ENCODE results near the gene FANCC.

Gene FANCC

GRCh38 chr9:95355500-95355899 lies 38.0 kb upstream of the FANCC start:
- Histone ChIP-seq H3K27me3 (ENCODE audit: insufficient read depth, low read length, poor library complexity) (no peaks in the 10 kb centered on the region), H3K79me2 (ENCODE audit: insufficient read depth, low read length) (no peaks in the 10 kb centered on the region), H4K20me1 (ENCODE audit: insufficient read depth, low read length) (no peaks in the 10 kb centered on the region), H3K4me3 (ENCODE audit: low read depth in 1 of 2, low read length in 2 of 2) (no peak overlapping the region), H3K9ac (ENCODE audit: low read depth, low read length) (no peak overlapping the region), H3K9me3 (ENCODE audit: insufficient read depth, low read length, severe bottlenecking) (no peaks in the 10 kb centered on the region), H3K4me1 (ENCODE audit: insufficient read depth, low read length) (no peaks in the 10 kb centered on the region), H3K36me3 (ENCODE audit: insufficient read depth, low read length) (no peaks in the 10 kb centered on the region), H3K4me2 (ENCODE audit: insufficient read depth, low read length) (no peak overlapping the region), H3K27ac (ENCODE audit: low read length) (no peak overlapping the region), H2AFZ (ENCODE audit: low read depth, low read length) (no peak overlapping the region)
- no peak for TF ChIP-seq CTCF (IDR thresholded peaks at IDR 0.05; ENCODE audit: borderline replicate concordance, extremely low read depth, low read length, poor library complexity, severe bottlenecking)
- no peak for TF ChIP-seq EZH2 (IDR thresholded peaks at IDR 0.05; ENCODE audit: borderline replicate concordance, low read depth, low read length, severe bottlenecking)
- ATAC-seq (ENCODE audit: insufficient read depth, low read depth) (no peak), DNase-seq (no peak)

GRCh38 chr9:95351051-95351450 lies 33.5 kb upstream of the FANCC start:
- H4K20me1 ChIP-seq (ENCODE audit: insufficient read depth, low read length) = no peaks in the 10 kb centered on the region
- H3K4me1 ChIP-seq (ENCODE audit: insufficient read depth, low read length) = no peaks in the 10 kb centered on the region
- no peak overlapping the region for H3K4me2 ChIP-seq (ENCODE audit: insufficient read depth, low read length)
- no peak overlapping the region for H2AFZ ChIP-seq (ENCODE audit: low read depth, low read length)
- TF ChIP-seq EZH2 (IDR thresholded peaks at IDR 0.05; ENCODE audit: borderline replicate concordance, low read depth, low read length, severe bottlenecking) (no peak), CTCF (IDR thresholded peaks at IDR 0.05; ENCODE audit: borderline replicate concordance, extremely low read depth, low read length, poor library complexity, severe bottlenecking) (no peak)
- H3K4me3 ChIP-seq (ENCODE audit: low read depth in 1 of 2, low read length in 2 of 2) = no peak overlapping the region
- no peaks in the 10 kb centered on the region for H3K36me3 ChIP-seq (ENCODE audit: insufficient read depth, low read length)
- H3K27ac ChIP-seq (ENCODE audit: low read length) = no peak overlapping the region
- no peaks in the 10 kb centered on the region for H3K27me3 ChIP-seq (ENCODE audit: insufficient read depth, low read length, poor library complexity)
- H3K9me3 ChIP-seq (ENCODE audit: insufficient read depth, low read length, severe bottlenecking) = no peaks in the 10 kb centered on the region
- H3K9ac ChIP-seq (ENCODE audit: low read depth, low read length) = no peak overlapping the region
- ATAC-seq (ENCODE audit: insufficient read depth, low read depth) (no peak), DNase-seq (no peak)
- no peaks in the 10 kb centered on the region for H3K79me2 ChIP-seq (ENCODE audit: insufficient read depth, low read length)

GRCh38 chr9:95350266-95350665 lies 32.8 kb upstream of the FANCC start:
- Histone ChIP-seq H3K4me3 (ENCODE audit: low read depth in 1 of 2, low read length in 2 of 2) (no peak overlapping the region), H3K27me3 (ENCODE audit: insufficient read depth, low read length, poor library complexity) (no peaks in the 10 kb centered on the region), H3K4me2 (ENCODE audit: insufficient read depth, low read length) (no peak overlapping the region), H3K36me3 (ENCODE audit: insufficient read depth, low read length) (no peaks in the 10 kb centered on the region), H3K4me1 (ENCODE audit: insufficient read depth, low read length) (no peaks in the 10 kb centered on the region), H3K27ac (ENCODE audit: low read length) (no peak overlapping the region), H4K20me1 (ENCODE audit: insufficient read depth, low read length) (no peaks in the 10 kb centered on the region), H2AFZ (ENCODE audit: low read depth, low read length) (no peak overlapping the region), H3K9ac (ENCODE audit: low read depth, low read length) (no peak overlapping the region), H3K79me2 (ENCODE audit: insufficient read depth, low read length) (no peaks in the 10 kb centered on the region), H3K9me3 (ENCODE audit: insufficient read depth, low read length, severe bottlenecking) (no peaks in the 10 kb centered on the region)
- TF ChIP-seq CTCF (IDR thresholded peaks at IDR 0.05; ENCODE audit: borderline replicate concordance, extremely low read depth, low read length, poor library complexity, severe bottlenecking) (no peak), EZH2 (IDR thresholded peaks at IDR 0.05; ENCODE audit: borderline replicate concordance, low read depth, low read length, severe bottlenecking) (no peak)
- no peak for DNase-seq
- ATAC-seq (ENCODE audit: insufficient read depth, low read depth) = no peak

Data from DND-41 (cell line).